HG02870 (cell line): ENCODE data around the gene SLC39A13.
"Not testable (repeated sequence)": the region's sequence is repeated elsewhere in the genome, so short reads cannot be mapped to it uniquely, and the experiment has no call there.

Experiments used
- ATAC-seq: cut with Tn5 transposase; IDR thresholded peaks from one replicate; pipeline ENCODE4 v1.9.1; 2021; ENCODE audit warnings: mild to moderate bottlenecking, moderate library complexity; ENCODE audit not compliant: unreplicated experiment

Gene SLC39A13

DNA sequence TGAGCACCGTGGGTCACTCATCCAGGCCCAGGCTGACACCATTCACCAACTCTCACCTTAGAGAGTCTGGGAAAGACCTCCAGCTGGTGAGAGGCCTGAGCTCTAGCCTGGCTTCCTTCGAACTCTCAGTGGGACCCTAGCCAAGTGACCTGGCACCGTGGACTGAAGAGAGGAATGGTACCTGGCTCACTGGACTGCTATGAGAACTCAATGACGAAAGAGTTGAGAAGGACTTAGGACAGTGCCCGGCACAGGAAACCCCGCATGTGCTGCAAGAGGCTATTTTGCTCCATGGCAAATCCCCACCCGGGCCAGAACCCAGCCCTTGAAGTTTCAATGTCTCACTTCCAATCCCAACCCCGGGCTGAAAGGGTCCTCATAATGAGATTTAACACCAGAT, 41.2 kb downstream of the SLC39A13 start:
- ATAC-seq: no peak

- no peak for ATAC-seq
Measured at GRCh38 chr11:47451436-47451835, 43.0 kb downstream of the SLC39A13 start.

DNA sequence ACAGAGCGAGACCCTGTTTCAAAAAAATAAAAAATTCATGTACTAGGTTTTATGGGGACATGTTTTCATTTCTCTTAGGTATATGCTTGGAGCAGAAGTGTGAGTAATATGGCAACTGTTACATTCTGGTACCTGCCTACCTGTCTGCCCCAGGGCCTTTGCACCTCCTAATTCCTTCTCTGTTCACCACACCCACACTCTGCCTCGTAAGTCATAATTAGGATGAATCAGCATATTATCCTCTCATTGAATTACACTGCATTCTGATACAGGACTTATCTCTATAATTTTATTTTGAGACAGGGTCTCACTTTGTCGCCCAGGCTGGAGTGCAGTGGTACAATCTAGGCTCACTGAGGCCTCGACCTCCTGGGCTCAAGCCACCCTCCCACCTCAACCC, 43.6 kb downstream of the SLC39A13 start:
- ATAC-seq: no peak

DNA sequence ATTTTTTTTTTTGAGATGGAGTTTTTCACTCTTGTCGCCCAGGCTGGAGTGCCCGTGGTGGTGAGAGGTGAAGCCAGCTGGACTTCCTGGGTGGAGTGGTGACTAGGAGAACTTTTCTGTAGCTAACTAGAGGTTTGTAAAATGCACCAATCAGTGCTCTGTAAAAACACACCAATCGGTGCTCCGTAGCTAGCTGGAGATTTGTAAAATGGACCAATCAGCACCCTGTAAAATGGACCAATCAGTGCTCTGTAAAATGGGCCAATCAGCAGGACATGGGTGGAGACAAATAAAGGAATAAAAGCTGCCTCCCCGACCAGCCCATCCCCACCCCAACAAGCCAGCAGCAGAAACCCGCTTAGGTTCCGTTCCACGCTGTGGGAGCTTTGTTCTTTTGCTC, 45.0 kb downstream of the SLC39A13 start:
- no peak for ATAC-seq

DNA sequence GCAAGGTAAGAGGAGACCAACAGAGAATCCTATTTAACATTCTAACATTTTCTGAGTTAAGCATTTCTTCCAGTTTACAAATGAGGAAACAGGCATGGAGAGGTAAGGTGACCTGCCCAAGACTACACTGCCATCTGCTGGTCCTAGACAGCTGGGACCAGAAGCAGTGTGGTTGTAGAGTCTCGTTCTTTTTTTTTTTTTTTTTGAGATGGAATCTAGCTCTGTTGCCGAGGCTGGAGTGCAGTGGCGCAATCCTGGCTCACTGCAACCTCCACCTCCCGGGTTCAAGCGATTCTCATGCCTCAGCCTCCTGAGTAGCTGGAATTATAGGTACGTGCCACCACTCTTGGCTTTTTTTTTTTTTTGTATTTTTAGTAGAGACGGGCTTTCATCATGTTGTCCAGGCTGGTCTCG, 45.9 kb downstream of the SLC39A13 start:
- not testable (repeated sequence) for ATAC-seq

DNA sequence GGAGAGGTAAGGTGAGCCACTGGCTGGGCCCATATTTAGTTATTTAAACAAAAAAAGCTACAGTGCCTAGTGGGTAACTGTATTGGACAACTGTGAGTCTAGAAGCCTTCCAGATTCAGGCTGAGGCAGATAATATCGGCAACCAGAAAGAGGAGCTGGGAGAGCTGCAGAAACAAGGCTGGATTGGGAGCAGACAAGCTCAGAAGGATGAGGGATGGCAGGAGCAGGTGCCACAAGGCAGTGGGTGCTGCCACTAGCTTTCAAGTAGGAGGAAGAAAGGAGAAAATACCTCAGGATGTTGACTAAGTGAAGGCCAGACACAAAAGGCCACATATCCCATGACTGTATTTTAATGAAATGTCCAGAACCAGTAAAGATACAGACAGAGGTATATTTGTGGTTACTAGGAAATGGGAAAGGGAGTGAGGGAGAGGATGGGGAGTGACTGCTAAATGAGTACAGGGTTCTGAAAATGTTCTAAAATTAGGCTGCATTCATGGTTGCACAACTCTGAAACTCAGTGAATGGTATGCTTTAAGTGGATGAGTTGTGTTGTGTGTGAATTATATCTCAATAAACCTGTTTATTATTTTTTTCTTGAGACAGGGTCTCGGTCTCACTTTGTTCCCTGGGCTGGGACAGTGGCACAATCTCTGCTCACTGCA, 52.3 kb downstream of the SLC39A13 start:
- no peak for ATAC-seq

GRCh38 chr11:47461876-47462275, 53.5 kb downstream of the SLC39A13 start:
- ATAC-seq: no peak

DNA sequence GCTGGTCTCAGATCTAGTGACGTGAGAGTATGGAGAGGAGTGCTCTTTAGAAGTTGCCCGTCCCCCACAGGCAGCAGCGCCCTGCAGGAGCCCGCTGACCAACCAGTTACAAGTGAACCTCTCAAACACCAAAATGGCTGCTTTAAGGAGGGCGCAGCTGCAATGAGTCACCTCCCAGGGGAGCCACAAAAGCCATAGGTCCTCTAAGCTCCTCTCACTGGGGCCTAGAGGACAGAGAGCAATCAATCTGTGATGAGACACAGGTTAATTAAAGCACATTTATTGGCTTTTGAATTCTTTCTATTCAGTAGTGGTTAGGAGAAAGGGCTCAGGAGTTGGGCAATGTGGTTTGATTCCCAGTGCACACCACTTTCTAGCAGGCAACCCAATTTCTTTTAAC, 56.1 kb downstream of the SLC39A13 start:
- no peak for ATAC-seq
